Activated CD4-positive, alpha-beta T cell treated with anti-CD3 and anti-CD28 coated beads, Interleukin-2, amount 50 U/mL, for 1 hour (primary cell): ENCODE results near the gene ZNF76.
A peak's percentile ranks its signal among the peaks of the same experiment; 100 is the strongest.
"Not testable (repeated sequence)": the region's sequence is repeated elsewhere in the genome, so short reads cannot be mapped to it uniquely, and the experiment has no call there.

ENCODE experiments used
- DNase-seq: peaks from one replicate; pipeline ENCODE4 v3.0.0-alpha.2; 2020

Gene ZNF76

DNA sequence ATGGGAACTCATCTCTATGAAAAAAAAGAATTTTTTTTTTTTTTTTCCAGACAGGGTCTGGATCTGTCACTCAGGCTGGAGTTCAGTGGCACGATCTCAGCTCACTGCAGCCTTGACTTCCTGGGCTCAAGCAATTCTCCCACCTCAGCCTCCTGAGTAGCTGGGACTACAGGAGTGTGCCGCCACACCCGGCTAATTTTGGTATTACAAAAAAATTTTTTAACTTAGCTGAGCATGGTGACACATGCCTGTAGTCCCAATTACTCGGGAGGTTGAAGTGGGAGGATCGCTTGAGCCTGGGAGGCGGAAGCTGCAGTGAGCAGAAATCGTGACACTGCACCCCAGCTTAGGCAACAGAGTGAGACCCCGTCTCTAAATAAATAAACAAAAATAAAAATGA, 45.6 kb downstream of the ZNF76 start:
- no peak for DNase-seq

DNA sequence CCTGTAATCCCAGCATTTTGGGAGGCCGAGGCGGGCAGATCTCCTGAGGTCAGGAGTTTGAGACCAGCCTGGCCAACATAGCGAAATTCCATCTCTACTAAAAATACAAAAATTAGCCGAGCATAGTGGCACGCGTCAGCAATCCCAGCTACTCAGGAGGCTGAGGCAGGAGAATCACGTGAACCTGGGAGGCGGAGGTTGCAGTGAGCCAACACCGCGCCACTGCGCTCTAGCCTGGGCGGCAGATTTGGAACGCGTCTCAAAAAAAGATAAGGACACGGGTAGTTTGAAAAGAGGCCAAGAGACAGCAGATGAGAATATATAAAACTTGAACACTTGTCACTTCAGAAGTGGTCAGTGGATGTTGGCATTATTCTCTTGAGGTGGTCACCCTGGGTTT, 47.6 kb downstream of the ZNF76 start:
- DNase-seq = not testable (repeated sequence)

DNA sequence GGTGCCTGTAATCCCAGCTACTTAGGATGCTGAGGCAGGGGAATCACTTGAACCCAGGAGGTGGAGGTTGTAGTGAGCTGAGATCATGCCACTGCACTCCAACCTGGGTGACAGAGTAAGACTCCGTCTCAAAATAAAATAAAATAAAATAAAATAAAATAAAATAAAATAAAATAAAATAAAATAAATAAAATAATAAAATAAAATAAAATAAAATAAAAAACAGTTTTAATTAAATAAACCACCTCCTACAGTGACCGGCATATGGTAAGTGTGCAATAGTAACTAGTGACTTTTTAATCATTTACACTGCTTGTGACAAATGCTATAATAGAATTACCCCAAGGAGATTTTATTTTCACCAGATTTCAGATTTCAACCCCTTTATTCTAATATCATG, 49.0 kb downstream of the ZNF76 start:
- not testable (repeated sequence) for DNase-seq

DNA sequence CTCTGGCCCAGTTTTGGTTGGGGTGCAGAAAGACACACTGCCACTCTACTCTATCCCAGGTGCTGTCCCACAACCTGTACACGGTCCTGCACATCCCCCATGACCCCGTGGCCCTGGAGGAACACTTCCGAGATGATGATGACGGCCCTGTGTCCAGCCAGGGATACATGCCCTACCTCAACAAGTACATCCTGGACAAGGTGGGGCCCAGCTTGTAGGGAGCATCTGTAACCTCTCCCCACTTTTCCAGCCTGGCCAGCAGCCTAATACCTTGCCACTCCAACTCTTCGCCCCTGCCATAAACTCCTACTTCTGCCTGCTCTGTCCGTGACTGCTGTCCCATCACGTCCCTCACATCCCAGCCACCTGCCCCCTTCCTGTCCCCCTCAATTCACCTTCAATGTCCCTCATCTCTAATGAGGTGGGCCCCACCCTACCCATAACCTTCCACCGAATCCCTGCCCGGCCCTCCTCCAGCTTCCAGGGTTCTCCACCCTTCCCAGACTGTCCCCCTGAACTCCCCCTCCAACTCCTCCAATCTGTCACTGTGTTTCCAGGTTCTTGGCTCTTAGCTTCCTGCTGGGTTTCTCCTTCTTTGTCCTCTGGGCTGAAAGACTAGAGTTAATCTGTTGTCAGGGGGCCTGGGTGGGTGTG, 50.2 kb downstream of the ZNF76 start:
- no peak for DNase-seq

DNA sequence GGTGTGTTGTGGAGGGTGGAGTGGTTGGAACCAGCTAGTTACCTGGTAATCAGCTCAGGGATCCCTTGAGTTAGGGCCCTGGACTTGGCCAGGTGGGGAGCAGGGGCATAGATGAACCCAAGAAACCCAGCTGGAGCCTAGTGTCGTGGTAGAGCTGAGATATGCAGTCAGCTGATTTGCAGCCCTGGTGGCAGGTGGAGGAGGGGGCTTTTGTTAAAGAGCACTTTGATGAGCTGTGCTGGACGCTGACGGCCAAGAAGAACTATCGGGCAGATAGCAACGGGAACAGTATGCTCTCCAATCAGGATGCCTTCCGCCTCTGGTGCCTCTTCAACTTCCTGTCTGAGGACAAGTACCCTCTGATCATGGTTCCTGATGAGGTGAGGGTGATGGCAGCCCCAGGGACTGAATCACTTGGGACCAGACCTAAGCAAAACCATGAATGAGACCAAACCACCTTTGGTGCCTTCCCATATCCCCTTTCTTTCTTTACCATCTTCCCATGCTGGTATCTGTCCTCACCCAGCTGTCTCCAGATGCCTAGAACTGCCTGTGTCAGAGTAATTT, 50.8 kb downstream of the ZNF76 start:
- DNase-seq = no peak

DNA sequence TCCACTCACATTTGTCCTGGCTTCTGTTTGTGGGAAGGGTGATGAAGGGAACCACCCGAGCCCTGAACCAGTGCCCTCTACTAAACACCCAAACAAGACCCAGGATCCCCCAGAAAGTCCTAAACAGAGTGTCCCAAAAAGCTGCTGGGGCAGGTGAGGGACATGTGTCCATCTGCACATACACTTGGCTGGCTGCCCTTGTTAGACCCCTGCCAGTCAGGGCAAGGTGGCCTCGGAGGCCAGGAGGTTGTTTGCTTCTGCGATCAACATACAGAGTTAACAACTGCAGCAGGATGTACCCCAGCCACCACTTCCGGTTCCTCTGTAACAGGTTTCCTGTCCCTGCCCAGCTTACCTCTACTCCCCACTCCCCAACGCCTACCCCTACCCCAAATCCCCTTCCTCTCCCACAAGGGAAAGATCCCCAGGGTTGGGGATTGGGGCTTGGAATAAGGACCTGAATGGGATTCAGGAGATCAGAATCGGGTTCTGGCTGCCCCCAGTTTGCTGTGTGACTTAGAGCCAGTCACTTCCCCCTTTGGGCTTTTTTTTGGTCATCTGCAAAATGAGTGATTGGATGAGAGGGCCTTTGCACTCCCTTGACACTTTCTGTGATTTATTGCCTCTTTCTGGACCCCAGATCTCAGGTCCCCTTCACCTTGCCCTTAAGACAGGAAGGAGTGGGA, 52.0 kb downstream of the ZNF76 start:
- peak; percentile 55 for DNase-seq

DNA sequence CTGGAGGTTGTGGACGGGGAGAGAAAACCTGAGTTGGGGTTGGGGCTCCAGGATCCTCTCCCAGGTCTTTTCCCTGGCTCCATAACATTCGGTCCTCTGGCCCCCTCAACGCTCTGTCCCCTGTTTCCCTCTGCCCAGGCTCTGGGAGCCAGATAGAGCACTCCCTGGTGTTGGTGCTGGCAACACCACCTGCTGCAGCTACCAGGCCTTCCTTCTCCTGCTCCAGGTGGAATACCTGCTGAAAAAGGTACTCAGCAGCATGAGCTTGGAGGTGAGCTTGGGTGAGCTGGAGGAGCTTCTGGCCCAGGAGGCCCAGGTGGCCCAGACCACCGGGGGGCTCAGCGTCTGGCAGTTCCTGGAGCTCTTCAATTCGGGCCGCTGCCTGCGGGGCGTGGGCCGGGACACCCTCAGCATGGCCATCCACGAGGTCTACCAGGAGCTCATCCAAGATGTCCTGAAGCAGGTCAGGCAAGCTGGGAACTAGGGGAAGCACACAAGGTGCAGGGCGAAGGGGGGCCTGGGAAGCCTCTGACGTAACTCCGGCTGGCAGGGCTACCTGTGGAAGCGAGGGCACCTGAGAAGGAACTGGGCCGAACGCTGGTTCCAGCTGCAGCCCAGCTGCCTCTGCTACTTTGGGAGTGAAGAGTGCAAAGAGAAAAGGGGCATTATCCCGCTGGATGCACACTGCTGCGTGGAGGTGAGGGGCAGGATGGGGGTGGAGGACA, 52.7 kb downstream of the ZNF76 start:
- no peak for DNase-seq

DNA sequence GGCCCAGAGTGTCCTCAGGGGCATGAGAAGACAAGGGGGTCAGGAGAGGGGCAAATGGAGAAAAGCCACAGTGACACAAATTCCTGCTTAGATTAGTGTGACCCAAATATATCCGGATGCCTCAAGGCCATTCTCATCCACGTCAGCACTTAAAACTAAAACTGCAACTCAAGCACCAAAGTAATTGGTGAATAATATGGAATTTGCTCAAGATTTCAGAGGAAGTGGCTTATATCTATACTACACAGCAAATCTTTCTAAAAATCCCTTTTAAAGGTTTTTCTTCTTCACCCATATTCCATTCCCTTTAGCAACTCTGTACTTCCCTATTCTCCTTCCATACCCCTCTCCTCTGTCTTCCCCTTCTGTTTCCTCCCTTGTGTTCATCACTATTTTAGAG, 53.3 kb downstream of the ZNF76 start:
- DNase-seq = no peak

DNA sequence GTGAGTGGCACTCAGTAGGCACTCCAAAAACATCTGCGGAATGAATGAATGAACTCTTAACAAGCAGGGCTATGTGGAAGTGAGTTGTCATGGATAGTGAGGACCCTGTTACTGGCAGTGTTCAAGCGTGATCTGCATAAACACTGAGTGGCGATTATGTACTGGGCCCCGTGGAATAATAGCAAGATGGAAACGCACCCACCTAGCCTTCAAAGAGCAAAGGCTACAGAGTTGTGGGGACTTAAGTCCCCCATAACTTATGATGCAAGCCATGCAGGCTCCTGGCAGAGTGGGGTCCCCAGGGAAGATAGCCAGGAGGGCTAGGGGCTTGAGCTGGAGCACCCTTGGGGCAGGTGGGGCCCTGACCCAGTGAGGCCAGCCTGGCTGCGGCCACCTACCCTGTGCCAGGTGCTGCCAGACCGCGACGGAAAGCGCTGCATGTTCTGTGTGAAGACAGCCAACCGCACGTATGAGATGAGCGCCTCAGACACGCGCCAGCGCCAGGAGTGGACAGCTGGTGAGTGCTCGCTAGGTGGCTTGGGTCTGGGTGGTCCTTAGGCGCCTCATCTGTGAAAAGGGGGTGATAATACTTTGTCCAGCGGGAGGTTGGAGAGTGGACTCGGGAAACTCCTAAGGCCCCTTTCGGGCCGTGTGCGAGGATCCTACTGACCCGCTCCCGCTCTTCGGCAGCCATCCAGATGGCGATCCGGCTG, 58.1 kb downstream of the ZNF76 start:
- no peak for DNase-seq

DNA sequence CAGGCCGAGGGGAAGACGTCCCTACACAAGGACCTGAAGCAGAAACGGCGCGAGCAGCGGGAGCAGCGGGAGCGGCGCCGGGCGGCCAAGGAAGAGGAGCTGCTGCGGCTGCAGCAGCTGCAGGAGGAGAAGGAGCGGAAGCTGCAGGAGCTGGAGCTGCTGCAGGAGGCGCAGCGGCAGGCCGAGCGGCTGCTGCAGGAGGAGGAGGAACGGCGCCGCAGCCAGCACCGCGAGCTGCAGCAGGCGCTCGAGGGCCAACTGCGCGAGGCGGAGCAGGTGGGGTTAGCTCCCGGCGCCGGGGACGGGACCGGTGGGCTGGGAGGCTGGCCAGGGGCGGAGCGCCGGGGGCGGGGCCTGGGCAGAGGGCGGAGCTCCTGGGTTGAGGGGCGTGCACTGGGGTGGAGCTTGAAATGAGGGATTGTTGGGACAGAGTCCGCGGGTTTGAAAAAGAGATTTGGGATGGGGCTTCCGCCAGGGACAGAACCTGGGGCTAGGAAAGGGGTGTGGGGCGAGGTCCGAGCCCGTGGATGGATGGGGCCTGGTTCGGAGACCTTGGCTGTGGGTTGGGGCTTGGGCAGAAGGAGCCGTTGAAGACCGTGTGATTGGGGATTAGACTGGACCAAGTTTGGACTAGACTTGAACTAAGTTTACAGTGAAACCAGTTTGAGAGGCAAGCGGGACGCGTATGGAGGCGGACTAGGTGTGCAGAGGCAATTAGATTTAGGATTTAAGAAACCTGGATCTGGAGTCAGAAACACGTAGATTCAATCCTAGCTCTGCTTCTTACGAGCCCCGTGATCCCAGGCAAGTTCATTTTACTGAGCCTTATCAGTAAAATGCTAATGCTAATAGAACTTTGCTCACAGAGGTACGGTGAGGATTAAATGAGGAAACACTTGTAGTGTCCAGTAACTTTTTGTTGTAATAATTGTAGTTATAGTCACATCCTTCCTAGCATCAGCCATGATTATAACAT, 58.9 kb downstream of the ZNF76 start:
- DNase-seq = no peak

DNA sequence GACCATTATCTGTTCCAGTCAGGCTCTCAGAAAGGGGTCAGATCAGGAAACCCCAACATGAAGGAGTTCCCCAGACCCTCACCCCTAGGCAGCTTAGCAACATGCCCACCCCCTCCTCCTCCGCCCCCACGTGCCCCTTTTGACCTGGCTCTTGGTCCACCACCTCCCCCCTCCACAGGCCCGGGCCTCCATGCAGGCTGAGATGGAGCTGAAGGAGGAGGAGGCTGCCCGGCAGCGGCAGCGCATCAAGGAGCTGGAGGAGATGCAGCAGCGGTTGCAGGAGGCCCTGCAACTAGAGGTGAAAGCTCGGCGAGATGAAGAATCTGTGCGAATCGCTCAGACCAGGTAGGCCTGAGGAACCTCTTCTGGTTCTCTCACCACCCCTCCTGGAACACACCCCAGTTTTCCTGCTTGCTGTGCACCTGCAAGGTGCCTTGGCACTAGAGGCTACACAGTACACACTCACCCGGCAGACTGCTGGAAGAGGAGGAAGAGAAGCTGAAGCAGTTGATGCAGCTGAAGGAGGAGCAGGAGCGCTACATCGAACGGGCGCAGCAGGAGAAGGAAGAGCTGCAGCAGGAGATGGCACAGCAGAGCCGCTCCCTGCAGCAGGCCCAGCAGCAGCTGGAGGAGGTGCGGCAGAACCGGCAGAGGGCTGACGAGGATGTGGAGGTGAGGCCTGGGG, 60.0 kb downstream of the ZNF76 start:
- no peak for DNase-seq

DNA sequence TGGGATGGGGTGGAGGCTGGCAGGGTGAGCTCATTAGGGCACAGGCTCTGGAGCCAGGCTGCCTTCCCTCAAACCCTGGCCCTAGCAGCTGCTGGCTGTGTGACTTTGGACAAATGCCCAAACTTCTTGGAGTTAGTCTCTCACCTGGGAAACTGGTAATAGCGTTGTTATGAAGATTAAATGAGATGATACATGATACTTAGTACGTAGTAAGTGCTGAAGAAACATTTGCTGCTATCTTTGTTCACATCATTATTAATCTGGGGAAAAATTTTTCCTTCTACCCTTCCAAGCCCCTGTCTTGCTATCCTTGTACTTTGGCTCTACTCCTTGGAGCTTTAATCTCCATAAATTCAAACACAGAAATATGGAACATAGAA, 60.5 kb downstream of the ZNF76 start:
- DNase-seq = no peak

DNA sequence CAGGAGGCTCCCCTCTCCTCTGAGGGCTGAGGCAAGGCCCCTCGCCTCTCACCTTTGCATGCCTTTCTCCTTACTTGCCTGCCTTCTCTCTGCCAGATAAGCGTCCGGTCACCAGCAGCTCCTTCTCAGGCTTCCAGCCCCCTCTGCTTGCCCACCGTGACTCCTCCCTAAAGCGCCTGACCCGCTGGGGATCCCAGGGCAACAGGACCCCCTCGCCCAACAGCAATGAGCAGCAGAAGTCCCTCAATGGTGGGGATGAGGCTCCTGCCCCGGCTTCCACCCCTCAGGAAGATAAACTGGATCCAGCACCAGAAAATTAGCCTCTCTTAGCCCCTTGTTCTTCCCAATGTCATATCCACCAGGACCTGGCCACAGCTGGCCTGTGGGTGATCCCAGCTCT, 61.6 kb downstream of the ZNF76 start:
- no peak for DNase-seq

DNA sequence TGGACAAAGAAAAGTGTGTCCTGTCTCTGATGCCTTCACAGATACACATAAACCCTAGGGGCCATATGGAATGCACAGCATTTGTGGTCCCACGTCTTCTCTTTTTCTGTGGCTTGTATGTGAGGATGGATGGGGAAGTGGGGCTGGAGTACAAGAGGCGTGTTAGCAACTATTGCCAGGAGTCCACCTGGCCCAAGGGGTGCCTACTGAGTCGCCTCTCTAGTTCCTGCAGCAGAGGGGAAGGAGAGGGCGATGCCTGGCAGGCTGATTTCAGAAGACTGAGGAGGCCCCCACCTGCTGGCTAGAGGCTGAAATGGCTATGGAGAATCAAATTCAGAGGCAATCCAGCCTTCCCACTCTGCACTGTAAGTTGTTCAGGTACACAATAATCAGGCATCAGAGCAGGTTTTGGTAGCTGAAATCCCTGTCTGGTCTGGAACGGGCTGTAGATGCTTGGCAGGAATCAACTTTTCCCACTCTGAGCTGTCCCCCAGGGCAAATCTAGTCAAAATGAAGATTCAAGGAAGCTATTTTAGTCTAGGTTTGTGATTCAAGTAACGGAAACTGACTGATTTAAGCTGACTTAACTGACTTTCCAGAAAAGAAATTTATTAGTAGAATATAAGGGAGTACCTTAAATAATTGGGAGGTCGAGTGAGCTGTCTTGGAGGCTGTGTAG, 68.0 kb downstream of the ZNF76 start:
- peak; percentile 78 for DNase-seq

DNA sequence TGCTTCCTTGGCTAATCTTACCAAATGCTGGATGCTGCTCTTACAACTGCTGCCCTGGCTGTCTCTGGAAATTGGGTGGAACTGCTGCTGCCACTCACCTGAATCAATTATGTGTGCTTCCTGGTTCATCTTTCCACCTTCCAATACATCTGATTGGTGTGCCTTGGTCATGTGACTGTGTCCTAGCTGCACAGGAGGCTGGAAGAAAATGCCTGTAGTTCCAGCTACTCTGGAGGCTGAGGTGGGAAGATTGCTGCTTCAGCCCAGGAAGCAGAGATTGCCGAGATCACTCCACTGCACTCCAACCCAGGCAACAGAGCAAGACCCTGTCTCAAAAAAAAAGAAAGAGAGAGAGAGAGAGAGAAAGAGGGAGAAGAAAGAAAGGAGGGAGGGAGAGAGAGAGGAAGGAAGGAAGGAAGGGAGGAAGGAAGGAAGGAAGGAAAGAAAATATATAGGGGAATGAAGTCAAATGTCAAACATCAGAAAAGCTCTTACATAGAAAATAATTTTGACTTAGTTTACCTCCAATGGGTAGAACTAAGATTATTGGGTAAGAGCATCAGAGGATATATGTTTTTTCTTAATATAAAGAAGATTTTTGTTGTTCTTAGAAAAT, 68.7 kb downstream of the ZNF76 start:
- no peak for DNase-seq

DNA sequence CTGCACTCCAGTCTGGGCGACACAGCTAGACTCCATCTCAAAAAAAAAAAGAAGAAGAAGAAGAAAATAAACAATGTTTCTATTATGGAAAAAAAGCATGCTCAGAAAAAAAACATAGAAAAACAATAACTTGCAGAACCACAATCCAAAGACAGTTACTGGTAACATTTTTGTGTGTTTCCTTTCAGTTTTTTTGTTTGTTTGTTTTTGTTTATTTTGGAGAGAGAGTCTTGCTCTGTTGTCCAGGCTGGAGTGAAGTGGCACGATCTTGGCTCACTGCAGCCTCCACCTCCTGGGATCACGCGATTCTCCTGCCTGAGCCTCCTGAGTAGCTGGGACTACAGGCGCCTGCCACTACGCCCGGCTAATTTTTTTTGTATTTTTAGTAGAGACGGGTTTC, 69.4 kb downstream of the ZNF76 start:
- DNase-seq = not testable (repeated sequence)

DNA sequence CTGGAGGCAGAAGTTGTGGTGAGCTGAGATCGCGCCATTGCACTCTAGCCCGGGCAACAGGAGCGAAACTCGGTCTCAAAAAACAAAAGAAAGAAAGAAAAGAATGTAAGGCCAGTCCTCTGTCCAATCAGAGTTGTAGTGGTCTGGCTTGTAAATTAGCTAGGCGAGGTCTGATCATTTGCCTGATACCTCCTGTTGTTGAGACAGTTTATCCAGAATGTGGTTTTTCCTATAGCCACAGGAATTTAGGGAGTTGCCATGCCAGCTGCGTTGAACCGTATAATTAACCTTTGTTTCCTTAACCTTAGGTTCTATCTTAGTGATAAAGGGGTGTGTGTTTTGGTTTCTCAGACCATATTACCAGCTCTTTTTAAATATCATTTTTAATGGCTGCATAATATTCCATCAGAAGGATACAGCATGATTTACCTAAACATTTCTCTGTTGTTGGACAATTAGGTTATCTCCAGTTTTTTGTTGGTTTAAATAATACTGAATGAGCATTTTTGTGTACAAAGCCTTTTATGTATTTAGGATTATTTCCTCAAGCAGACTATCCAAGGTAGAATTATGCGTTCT, 71.1 kb downstream of the ZNF76 start:
- DNase-seq = no peak

DNA sequence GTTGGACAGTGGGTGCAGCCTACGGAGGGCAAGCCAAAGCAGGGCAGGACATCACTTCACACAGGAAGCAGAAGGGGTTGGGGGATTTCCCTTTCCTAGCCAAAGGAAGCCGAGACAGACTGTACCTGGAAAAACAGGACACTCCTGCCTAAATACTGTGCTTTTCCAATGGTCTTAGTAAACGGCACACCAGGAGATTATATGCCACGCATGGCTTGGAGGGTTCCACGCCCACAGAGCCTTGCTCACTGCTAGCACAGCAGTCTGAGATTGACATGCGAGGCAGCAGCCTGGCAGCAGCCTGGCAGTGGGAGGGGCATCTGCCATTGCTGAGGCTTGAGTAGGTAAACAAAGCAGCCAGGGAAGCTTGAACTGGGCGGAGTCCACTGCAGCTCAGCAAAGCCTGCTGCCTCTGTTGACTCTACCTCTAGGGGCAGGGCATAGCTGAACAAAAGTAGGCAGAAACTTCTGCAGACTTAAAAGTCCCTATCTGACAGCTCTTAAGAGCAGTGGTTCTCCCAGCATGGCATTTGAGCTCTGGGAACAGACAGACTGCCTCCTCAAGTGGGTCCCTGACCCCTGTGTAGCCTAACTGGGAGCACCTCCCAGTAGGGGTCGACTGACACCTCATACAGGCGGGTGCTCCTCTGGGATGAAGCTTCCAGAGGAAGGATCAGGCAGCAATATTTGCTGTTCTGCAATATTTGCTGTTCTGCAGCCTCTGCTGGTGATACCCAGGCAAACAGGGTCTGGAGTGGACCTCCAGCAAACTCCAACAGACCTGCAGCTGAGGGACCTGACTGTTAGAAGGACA, 72.7 kb downstream of the ZNF76 start:
- DNase-seq = peak; percentile 76

DNA sequence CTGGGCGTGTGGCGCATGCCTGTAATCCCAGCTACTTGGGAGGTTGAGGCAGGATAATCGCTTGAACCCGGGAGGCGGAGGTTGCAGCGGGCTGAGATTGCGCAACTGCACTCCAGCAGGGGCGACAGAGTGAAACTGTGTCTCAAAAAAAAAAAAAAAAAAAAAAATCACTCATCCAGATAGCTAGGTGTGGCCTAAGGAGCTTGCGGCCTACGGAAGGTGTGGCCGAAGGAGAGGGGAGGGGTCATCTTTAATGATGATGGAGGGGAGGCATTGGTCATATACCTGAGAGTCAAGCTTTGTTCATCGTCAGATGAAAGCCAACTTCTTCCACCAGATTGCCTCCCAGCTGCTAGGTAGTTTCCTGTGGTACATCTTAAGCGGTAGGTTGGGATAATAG, 82.0 kb downstream of the ZNF76 start:
- DNase-seq = no peak
